ENCODE measurements around the gene SEBOX.

DNA sequence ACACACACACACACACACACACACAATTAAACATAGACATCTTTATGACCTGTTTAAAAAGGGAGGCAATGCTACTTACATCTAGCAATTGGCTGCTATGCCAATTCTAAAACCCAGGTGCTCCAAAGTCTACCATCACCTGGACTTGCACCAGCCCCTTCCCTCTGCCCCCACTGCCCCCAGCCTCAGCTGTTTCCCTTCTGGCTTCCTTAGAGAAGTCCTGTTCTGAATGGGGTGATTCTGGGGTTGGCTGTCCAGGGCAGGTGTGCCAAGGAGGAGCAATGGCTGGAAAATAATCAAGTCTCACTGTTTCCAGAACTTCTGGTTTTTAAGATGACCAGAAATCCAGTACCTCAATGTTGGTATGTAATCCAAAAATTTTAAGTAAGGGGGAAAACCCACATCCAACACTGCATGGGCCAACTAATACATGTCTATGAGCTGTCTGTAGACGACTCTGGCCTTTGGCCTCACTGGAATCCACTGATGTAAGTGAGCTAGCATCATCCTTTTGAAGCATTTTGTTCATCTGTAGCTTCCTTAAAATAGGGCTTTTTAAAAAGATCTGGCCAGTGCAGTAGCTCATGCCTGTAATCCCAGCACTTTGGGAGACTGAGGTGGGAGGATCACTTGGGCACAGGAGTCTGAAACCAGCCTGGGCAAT, 31.8 kb downstream of the SEBOX start:
- TF ChIP-seq, protein P1, sequence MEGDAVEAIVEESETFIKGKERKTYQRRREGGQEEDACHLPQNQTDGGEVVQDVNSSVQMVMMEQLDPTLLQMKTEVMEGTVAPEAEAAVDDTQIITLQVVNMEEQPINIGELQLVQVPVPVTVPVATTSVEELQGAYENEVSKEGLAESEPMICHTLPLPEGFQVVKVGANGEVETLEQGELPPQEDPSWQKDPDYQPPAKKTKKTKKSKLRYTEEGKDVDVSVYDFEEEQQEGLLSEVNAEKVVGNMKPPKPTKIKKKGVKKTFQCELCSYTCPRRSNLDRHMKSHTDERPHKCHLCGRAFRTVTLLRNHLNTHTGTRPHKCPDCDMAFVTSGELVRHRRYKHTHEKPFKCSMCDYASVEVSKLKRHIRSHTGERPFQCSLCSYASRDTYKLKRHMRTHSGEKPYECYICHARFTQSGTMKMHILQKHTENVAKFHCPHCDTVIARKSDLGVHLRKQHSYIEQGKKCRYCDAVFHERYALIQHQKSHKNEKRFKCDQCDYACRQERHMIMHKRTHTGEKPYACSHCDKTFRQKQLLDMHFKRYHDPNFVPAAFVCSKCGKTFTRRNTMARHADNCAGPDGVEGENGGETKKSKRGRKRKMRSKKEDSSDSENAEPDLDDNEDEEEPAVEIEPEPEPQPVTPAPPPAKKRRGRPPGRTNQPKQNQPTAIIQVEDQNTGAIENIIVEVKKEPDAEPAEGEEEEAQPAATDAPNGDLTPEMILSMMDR (conservative IDR thresholded peaks at IDR 0.05; ENCODE audit: low read depth in 2 of 2), result no peak
- TF ChIP-seq POLR2AphosphoS5 (IDR thresholded peaks at IDR 0.05; ENCODE audit: low read depth), result no peak
- TF ChIP-seq, protein P2, sequence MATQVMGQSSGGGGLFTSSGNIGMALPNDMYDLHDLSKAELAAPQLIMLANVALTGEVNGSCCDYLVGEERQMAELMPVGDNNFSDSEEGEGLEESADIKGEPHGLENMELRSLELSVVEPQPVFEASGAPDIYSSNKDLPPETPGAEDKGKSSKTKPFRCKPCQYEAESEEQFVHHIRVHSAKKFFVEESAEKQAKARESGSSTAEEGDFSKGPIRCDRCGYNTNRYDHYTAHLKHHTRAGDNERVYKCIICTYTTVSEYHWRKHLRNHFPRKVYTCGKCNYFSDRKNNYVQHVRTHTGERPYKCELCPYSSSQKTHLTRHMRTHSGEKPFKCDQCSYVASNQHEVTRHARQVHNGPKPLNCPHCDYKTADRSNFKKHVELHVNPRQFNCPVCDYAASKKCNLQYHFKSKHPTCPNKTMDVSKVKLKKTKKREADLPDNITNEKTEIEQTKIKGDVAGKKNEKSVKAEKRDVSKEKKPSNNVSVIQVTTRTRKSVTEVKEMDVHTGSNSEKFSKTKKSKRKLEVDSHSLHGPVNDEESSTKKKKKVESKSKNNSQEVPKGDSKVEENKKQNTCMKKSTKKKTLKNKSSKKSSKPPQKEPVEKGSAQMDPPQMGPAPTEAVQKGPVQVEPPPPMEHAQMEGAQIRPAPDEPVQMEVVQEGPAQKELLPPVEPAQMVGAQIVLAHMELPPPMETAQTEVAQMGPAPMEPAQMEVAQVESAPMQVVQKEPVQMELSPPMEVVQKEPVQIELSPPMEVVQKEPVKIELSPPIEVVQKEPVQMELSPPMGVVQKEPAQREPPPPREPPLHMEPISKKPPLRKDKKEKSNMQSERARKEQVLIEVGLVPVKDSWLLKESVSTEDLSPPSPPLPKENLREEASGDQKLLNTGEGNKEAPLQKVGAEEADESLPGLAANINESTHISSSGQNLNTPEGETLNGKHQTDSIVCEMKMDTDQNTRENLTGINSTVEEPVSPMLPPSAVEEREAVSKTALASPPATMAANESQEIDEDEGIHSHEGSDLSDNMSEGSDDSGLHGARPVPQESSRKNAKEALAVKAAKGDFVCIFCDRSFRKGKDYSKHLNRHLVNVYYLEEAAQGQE (IDR thresholded peaks at IDR 0.05; ENCODE audit: unreplicated experiment), result no peak
- no peak for TF ChIP-seq EZH2phosphoT487 (IDR thresholded peaks at IDR 0.05; ENCODE audit: unreplicated experiment)
- no peak for TF ChIP-seq EZH2 (IDR thresholded peaks at IDR 0.05; ENCODE audit: low read depth, unreplicated experiment)
- no peak for TF ChIP-seq STAT1 (IDR thresholded peaks at IDR 0.05; ENCODE audit: unreplicated experiment)
- TF ChIP-seq CREB1 (CRISPR knock-in tag; IDR thresholded peaks at IDR 0.05; ENCODE audit: low read depth), result no peak
- no peak for TF ChIP-seq NANOG (IDR thresholded peaks at IDR 0.05; ENCODE audit: borderline replicate concordance)
- no peak for TF ChIP-seq ZNF114 (CRISPR knock-in tag; IDR thresholded peaks at IDR 0.05)
